Body of pancreas (tissue), 4 donors: ENCODE measurements around the gene GALNTL6.

Experiments used
- POLR2A ChIP-seq, 3 donors: fragments of 450-650 bp; IDR thresholded peaks; one replicate each; pipeline ENCODE4 v1.6.1; 2016; ENCODE audit warnings: antibody characterized with exemption in 3 of 3, mild to moderate bottlenecking in 2 of 3
- TF ChIP-seq, protein P1 (sequence below), 7 experiments: fragments of 450-650 bp in 4 of 7; fragments of 200-600 bp in 3 of 7; sonication (generic) in 3 of 7; IDR thresholded peaks; one replicate each; pipeline ENCODE4 v1.5.1; 2016 to 2019; ENCODE audit warnings: antibody characterized with exemption in 7 of 7

DNA sequence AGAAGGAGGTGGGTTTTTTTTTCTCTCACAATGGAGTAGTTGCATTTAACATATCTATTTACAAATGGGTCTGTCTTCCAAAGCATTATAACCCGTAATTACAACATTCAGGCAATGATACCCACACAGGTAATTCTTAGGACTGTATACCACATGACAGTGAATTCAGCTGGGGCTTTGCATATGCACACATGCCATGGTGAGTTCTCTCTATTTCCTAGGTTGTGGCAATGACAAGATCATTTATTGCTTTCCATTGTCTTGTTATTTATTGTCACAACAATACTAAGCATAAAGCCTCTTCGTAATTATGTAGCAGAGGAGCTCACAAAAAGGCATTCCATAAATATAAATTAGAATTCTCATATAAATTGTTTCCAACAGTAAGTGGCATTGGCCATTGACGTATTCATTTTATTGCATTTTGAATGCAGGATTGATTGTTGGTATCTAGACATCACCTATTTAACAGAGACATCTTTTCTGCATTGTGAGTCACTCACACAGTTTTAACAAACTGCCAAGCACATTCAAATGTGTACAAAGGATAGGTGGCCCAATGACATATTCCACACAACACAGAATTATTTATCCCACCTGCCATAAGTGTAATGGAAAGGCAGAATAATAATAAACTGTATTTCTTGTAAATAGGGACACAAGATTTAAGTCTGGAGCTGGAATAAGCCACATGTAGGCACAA lies 964.7 kb downstream of the GALNTL6 start:
- TF ChIP-seq, protein P1, sequence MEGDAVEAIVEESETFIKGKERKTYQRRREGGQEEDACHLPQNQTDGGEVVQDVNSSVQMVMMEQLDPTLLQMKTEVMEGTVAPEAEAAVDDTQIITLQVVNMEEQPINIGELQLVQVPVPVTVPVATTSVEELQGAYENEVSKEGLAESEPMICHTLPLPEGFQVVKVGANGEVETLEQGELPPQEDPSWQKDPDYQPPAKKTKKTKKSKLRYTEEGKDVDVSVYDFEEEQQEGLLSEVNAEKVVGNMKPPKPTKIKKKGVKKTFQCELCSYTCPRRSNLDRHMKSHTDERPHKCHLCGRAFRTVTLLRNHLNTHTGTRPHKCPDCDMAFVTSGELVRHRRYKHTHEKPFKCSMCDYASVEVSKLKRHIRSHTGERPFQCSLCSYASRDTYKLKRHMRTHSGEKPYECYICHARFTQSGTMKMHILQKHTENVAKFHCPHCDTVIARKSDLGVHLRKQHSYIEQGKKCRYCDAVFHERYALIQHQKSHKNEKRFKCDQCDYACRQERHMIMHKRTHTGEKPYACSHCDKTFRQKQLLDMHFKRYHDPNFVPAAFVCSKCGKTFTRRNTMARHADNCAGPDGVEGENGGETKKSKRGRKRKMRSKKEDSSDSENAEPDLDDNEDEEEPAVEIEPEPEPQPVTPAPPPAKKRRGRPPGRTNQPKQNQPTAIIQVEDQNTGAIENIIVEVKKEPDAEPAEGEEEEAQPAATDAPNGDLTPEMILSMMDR (IDR thresholded peaks at IDR 0.05), result no peak
- TF ChIP-seq POLR2A (IDR thresholded peaks at IDR 0.05), result no peak
